Nucleus accumbens (tissue), 56 donors: Measurements from ENCODE around the gene TRMO.

Source experiments
- DNase-seq, 56 donors: peaks; one replicate each; lab custom pipeline; 2025; lab: John Stamatoyannopoulos, UW

Gene TRMO

GRCh38 chr9:97864396-97864795, 57.9 kb downstream of the TRMO start:
- DNase-seq: no peak

- DNase-seq: no peak
These were observed 59.0 kb downstream of the TRMO start for GRCh38 chr9:97863314-97863713.

GRCh38 chr9:97861148-97861475, 61.2 kb downstream of the TRMO start:
- no peak for DNase-seq

- DNase-seq: no peak
These were observed 61.7 kb downstream of the TRMO start for GRCh38 chr9:97860451-97861147.

- no peak for DNase-seq
These were observed 63.0 kb downstream of the TRMO start for GRCh38 chr9:97859346-97859745.

GRCh38 chr9:97858826-97859225, 63.5 kb downstream of the TRMO start:
- no peak for DNase-seq

GRCh38 chr9:97858393-97858713, 63.9 kb downstream of the TRMO start:
- no peak for DNase-seq

GRCh38 chr9:97857606-97858392, 64.5 kb downstream of the TRMO start:
- DNase-seq: no peak

GRCh38 chr9:97856857-97857605, 65.3 kb downstream of the TRMO start:
- no peak for DNase-seq

GRCh38 chr9:97855899-97856298, 66.4 kb downstream of the TRMO start:
- DNase-seq: no peak

GRCh38 chr9:97855486-97855875, 66.8 kb downstream of the TRMO start:
- no peak for DNase-seq

GRCh38 chr9:97854696-97855485, 67.4 kb downstream of the TRMO start:
- no peak for DNase-seq
